Endometrium (tissue), 2 donors: Measurements from ENCODE around the gene DHRS3.

ENCODE experiments used
- FAIRE-seq: peaks from 2 replicates; lab custom pipeline; 2012; peaks lifted over from hg19 to GRCh38; lab: Jason Lieb, UNC
- donor health status: control.
- donor health status: control.

The DHRS3 gene

GRCh38 chr1:12640237-12640957, 22.4 kb upstream of the DHRS3 start:
- FAIRE-seq = no peak

- FAIRE-seq = no peak
Measured at GRCh38 chr1:12637693-12638092, 19.7 kb upstream of the DHRS3 start.

DNA sequence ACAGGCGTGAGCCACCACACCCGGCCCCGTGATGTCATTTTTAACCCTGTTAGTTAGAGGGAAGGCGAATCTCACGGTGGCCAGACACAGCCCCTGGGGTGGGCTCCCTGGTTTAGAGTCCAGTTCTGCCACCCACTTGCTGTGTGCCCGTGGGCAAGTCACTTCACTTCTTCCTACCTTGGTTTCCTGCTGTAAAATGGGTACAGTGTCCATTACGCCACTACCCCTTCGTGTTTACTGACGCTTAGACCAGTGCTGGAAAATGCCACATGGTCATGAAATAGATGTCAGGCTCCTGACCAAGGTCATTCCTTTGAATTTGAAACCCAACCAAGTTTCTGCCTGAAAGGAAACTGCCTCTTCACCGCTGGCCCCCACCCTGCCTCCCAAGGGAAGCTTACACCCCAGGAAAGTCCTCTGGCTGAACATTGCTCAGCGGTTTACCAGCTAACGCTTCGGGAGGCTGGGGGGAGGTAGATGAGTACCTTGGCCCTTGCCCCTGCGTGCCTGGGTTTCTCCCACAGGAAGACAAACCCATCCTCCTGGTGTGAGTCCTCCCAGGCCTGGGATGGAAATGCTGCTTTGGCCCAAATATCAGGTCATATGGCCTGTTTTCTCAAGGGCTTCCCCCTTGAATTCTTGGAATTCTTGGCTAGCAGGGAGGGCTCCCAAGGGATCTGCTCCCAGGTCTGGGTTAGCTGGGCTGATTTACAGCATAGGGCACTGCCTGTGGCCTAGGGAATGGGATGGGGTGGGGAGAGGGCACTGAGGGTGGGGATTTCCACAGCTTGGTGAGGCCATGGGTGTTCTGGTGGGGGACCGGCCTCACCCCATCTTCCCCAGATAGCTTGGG, 18.3 kb upstream of the DHRS3 start:
- FAIRE-seq = no peak

GRCh38 chr1:12634696-12635202, 16.7 kb upstream of the DHRS3 start:
- no peak for FAIRE-seq

DNA sequence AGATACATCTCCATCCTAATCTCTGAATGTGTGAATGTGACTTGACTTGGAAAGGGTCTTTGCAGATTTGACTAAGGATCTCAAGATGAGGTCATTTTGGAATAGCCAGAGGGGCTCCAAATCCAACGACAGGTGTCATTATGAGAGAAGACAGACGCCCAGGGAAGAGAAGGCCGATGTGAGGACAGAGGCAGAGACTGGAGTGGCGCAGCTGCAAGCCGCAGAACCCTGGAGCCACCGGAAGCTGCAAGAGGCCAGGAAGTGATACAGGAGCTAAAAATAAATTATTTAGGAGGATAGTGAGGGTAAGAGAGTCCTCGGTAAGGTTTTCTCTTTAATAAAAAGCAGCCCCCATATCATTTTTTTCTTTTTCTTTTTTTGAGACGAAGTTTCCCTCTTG, 16.1 kb upstream of the DHRS3 start:
- no peak for FAIRE-seq

DNA sequence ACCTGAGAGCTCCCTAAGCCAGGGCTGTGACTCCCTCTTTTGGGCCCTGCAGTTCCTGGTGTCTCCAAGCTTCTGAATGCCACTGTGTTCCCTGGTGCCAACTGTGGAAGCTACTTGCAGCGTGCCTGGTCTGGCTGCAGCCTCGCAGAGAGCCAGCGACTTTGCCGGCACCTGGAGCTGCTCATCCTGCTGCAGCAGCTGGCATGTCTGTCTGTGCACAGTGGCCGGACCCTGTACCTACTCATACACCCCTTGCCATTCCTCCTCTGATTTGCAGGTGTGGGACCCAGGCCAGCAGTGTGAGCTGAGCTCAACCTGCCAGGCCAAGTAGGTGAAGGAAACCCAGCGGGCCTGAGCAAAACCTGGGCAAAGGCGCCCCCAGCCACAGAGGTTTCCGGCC, 13.6 kb upstream of the DHRS3 start:
- no peak for FAIRE-seq

DNA sequence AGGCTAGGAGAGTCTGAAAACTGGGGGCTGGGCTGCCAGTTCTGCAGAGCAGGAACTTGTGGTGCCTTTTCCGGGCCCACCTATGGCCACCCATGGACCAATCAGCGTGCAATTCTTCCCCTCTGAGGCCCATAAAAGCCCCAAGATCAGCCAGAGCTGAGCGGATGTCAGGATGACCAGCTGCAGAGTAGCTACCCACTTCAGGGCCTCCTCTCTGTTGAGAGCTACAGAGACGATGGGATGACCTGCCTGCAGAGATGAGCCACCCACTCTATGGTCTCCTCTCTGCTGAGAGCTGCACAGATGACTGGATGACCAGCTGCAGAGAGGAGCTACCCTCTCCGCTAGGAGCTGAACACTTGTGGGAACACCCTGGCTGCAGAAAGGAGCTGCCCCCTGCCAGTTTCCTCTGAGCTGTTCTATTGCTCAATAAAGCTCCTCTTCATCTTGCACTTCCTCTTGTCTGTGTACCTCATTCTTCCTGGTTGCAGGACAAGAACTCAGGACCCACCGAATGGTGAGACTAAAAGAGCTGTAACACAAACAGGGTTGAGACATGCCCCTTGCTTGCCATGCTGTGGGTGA, 13.0 kb upstream of the DHRS3 start:
- no peak for FAIRE-seq

GRCh38 chr1:12629985-12630760, 12.2 kb upstream of the DHRS3 start:
- FAIRE-seq = no peak

DNA sequence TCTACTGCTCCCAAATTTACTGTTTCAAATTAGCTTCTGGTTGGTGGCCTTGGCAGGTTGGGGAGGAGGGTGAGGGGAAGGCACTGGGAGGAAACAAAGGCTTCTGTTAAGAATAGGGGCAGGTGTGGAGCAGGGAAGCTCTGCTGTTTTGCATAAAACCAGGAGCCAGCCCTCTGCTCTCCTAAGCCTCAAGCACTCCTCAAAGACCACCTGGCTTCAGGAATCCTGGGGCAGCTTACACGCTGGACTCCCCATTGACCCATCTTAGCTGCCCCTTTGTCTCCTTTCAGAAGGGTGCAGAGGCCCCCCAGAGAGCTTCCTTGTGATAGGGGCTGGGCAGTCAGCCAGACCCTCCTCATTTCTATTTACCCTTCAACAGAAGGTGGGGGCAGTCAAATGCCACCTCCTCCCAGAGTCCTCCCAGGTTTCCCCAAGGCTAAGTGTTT, 11.5 kb upstream of the DHRS3 start:
- FAIRE-seq = no peak

DNA sequence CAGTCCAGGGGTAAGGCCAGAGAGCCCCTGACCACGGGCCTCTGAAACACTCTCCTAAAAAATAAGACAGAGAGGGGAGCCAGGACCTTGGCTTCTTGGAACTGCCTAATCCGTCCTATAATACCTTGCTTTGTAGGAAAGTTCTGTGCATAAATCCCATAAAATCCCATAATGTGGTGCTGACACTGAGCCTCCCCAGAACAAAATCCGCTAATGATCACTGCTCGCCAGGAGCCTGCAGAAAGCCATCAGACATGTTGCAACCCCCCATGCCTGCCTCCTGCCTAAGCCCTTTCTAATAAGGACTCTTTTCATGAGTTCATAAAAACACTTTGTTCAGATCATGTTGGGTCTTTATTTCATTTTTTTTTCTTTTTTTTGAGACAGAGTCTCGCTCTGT, 9.3 kb upstream of the DHRS3 start:
- FAIRE-seq = no peak

- no peak for FAIRE-seq
Measured at GRCh38 chr1:12626888-12627287, 8.9 kb upstream of the DHRS3 start.

DNA sequence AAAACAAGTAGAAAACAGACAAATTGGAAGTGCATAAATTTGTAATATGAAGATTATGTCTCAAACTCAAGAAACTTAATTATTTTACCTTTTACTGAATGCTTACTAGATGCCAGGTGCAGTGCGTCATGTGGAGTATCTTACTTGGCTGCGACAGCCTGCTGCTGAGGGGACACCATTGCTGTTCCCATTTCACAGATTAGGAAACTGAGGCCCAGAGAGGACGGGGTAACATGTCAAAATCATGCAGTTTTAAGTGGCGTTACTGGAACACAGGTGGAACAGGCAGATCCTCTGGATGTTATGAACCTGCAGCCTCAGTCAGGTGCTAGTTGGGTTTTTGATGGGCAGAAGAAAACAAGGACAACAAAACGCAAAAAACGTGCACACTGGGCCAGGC, 7.3 kb upstream of the DHRS3 start:
- FAIRE-seq = no peak

GRCh38 chr1:12622506-12622905, 4.5 kb upstream of the DHRS3 start:
- no peak for FAIRE-seq

DNA sequence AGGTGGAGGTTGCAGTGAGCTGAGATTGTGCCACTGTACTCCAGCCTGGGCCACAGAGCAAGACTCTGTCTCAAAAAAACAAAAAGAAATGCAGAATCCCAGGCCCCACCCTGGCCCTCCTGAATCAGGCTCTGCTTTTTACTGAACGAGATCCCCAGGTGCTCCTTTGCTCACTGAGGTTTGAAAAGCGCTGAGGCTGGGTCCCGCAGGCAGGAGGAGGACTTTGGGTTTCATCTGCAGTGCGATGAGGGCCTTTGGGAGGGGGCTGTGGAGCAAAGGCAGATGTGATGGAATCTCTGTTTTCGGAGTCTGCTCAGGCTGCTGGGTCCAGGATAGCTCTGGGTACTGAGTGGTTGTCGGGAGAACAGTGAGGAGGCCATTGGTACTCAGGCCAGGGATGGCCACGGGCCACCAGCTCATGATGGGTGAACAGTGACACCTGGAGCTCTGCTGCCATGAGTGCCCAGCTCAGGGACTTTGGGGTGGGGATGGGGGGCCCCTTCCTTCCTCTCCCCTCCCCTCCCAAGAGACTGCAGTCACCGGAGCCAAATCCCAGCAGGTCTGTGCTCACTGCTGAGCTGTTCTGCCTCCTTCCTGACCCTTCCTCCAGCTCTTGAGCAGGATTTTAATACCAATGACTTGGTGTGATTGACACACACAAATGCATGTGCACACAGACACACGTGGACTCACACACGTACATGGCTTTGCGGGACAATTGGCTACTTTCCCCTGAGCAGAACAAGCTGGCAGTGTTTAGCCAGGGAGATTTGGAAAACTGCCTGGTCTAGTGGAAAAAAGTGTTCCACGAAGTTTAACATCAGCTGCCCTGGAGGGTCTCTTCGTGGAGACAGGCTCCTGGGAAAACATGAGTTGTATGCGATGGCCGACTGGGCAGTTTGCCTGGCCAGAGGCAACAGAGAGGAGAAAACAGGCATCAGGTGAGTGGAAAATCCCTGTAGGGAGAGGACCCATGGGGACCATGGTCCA, 3.6 kb upstream of the DHRS3 start:
- FAIRE-seq = no peak

DNA sequence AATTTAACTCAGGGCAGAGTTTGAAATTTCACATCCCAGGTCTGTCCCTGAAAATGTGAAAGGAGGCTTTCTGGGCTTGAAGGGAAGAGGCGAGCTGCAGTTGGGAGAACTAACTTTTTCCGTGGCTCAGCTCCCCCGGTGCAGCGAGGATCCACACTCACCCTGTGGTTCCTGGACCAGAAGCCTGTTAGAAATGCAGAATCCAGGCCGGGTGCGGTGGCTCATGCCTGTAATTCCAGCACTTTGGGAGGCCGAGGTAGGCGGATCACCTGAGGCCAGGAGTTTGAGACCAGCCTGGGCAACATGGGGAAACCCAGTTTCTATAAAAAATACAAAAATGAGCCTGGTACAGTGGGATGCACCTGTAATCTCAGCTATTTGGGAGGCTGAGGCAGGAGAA, 2.9 kb upstream of the DHRS3 start:
- no peak for FAIRE-seq

- no peak for FAIRE-seq
Measured at GRCh38 chr1:12620488-12620865, 2.5 kb upstream of the DHRS3 start.

GRCh38 chr1:12619792-12620487, 1.9 kb upstream of the DHRS3 start:
- no peak for FAIRE-seq

DNA sequence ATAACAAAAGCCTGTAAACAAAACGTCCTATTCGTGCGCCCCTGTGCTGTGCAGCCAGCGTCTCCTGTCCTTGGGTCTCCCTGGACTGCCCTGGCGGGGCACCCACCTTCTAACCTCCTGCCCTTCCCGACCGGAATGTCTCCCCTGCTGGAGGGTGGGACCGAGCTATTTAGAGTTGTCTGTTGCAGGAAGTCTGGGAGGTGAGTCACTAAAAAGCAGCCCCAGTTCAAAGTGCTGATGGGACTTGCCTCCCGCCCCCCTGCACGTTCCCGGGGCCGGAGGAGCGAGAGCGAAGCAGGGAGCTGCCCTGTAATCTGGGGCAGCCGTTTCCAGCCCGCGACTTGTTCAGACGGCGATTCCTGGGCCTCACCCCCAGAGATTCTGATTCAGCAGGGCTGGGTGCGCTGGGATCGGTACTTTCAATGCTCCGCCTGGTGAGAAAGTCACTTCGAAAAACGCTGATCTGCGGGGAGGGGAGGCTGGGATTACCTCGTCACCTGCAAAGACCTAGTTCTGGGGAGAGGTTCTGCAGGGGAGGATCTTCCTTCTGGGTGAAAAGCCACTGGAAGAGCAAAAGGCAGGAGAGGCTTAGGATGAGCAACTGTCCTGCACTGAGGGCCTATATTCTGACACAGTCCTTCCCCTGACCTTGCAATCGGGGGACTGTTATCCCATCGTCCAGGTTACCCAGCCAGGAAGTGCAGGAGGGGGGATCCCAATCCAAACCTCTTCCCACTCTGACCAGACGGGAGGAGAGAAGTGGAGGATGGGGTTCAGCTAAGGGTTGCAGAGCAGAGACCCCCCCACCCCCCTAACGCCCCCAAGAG, 1.2 kb upstream of the DHRS3 start:
- no peak for FAIRE-seq

DNA sequence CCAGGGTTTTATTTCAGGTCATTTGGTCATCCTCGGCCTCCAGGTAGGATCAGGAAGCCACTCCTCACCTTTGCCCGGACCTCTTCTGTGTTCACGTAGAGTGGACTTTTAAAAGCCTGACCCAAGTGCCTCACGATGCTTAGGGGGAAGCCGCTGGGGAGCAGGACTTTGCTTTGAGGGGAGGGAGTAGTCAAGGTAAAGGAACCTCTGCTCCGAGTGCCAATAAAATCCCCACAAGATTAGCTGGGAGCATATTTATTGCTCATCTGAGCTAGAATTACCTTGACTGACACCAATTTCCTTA, 603 bp upstream of the DHRS3 start:
- no peak for FAIRE-seq

DNA sequence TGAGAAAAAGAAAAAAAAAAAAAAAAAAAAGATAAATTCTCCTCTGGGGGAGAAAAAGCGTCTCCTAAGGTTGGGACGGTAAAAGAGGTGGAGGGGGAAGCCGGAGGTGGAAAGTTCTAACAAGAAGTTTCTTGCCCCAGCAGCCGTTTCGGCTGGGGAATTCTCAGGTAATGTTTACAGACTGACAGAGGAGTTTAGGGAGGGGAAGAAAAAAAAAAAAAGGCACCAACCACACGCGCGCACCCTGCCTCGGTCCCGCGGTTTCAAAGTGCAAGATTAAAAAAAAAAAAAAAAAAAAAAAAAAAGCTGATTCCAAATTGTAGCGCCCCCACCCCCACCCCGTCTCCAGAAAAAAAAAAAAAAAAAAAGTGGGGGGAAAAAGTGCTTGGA, 504 bp downstream of the DHRS3 start:
- FAIRE-seq = no peak
